A549 (cell line): ENCODE results near the gene BTG1. TPM values are rescaled to one million over a fixed set of nuclear protein-coding genes. Genes with fewer than 3 reads are reported as not detected.

Source experiments
- ATAC-seq, 2 experiments: fragments of 200-7000 bp in 1 of 2; fragments of >200 bp in 1 of 2; cut with Nextera tagmentation in 1 of 2; cut with Tn5 transposase in 1 of 2; 3 replicates each; pipeline versions ENCODE4 v1.8.0 to v1.9.1; 2018 to 2020; ENCODE audit warnings: mild to moderate bottlenecking in 1 of 2, moderate library complexity in 1 of 2
- CTCF ChIA-PET: fragments of 300-600 bp; sonication (Branson Sonifier 250); formaldehyde crosslinking; extraction: SDS; loops from one replicate; lab custom pipeline; 2021; ENCODE audit warnings: antibody characterized with exemption, inconsistent platforms; lab: Yijun Ruan, JAX
- POLR2A ChIA-PET: fragments of 350-600 bp; formaldehyde crosslinking; extraction: SDS; loops from one replicate; lab custom pipeline; 2021; ENCODE audit warnings: antibody characterized with exemption, inconsistent platforms; lab: Yijun Ruan, JAX
- DNase-seq, 2 experiments: peaks; one replicate each; pipeline versions ENCODE4 v3.0.0 to v3.0.0-alpha.2; 2011 to 2016; ENCODE audit warnings: low read depth in 1 of 2, low spot score in 1 of 2
- FAIRE-seq: peaks from 2 replicates; lab custom pipeline; 2011; peaks lifted over from hg19 to GRCh38; lab: Jason Lieb, UNC
- H3K27ac ChIP-seq, 2 experiments: fragments of >200 bp; sonication (Bioruptor Twin); formaldehyde crosslinking; 3 replicates each; pipeline ENCODE4 v1.5.1; 2016 to 2017
- H3K4me1 ChIP-seq: fragments of >200 bp; sonication (Bioruptor Twin); formaldehyde crosslinking; 3 replicates; pipeline ENCODE4 v1.6.1; 2016
- H3K4me2 ChIP-seq: fragments of >200 bp; sonication (Bioruptor Twin); formaldehyde crosslinking; 3 replicates; pipeline ENCODE4 v1.6.1; 2016
- H3K4me3 ChIP-seq: fragments of >200 bp; sonication (Bioruptor Twin); formaldehyde crosslinking; 3 replicates; pipeline ENCODE4 v1.5.1; 2016
- H3K9me3 ChIP-seq: fragments of >200 bp; sonication (Bioruptor Twin); formaldehyde crosslinking; 3 replicates; pipeline ENCODE4 v1.6.1; 2016
- ATOH8 ChIP-seq: fragments of 250-450 bp; sonication (Bioruptor Pico); IDR thresholded peaks from 2 replicates; pipeline ENCODE4 v1.5.0; 2020; ENCODE audit warnings: low read depth, mild to moderate bottlenecking, moderate library complexity
- CBX8 ChIP-seq: fragments of 200-600 bp; sonication (generic); IDR thresholded peaks from 2 replicates; pipeline ENCODE4 v1.6.1; 2016
- EHMT2 ChIP-seq: fragments of 200-600 bp; sonication (generic); IDR thresholded peaks from 2 replicates; pipeline ENCODE4 v1.6.1; 2016; ENCODE audit warnings: antibody characterized with exemption, low read depth, mild to moderate bottlenecking, moderate library complexity
- FOSL2 ChIP-seq, 2 experiments: fragments of 450-650 bp in 1 of 2; fragments of >200 bp in 1 of 2; sonication (Bioruptor Twin) in 1 of 2; formaldehyde crosslinking; IDR thresholded peaks; 2 replicates each; pipeline versions ENCODE4 v1.5.0 to v1.6.1; 2016 to 2020; ENCODE audit warnings: mild to moderate bottlenecking in 1 of 2, moderate library complexity in 1 of 2
- HDAC2 ChIP-seq: fragments of 200-600 bp; sonication (generic); IDR thresholded peaks from 2 replicates; pipeline ENCODE4 v1.6.1; 2016
- HES2 ChIP-seq: fragments of >200 bp; sonication (Bioruptor Twin); formaldehyde crosslinking; IDR thresholded peaks from 2 replicates; pipeline ENCODE4 v1.6.1; 2016
- HEYL ChIP-seq: fragments of 250-450 bp; sonication (Bioruptor Pico); IDR thresholded peaks from 2 replicates; pipeline ENCODE4 v1.8.0; 2021; ENCODE audit warnings: mild to moderate bottlenecking, moderate library complexity
- HMGXB4 ChIP-seq: fragments of 250-450 bp; sonication (Bioruptor Pico); IDR thresholded peaks from 2 replicates; pipeline ENCODE4 v1.5.0; 2021; ENCODE audit warnings: mild to moderate bottlenecking, moderate library complexity, borderline replicate concordance
- JUN ChIP-seq, 2 experiments: fragments of >200 bp; sonication (Bioruptor Twin); formaldehyde crosslinking; IDR thresholded peaks; 2 replicates in 1 of 2; 3 replicates in 1 of 2; pipeline ENCODE4 v1.6.1; 2016 to 2017
- JUNB ChIP-seq: fragments of >200 bp; sonication (Bioruptor Twin); formaldehyde crosslinking; IDR thresholded peaks from 2 replicates; pipeline ENCODE4 v1.6.1; 2016
- MAZ ChIP-seq: fragments of 150-350 bp; IDR thresholded peaks from 2 replicates; pipeline ENCODE4 v1.6.1; 2014; ENCODE audit warnings: antibody characterized with exemption, low read depth, low read length, borderline replicate concordance
- NR3C1 ChIP-seq: fragments of >200 bp; sonication (Bioruptor Twin); formaldehyde crosslinking; IDR thresholded peaks from 3 replicates; pipeline ENCODE4 v1.6.1; 2017
- PHF8 ChIP-seq: fragments of 200-600 bp; sonication (generic); IDR thresholded peaks from 2 replicates; pipeline ENCODE4 v1.6.1; 2016; ENCODE audit warnings: low read depth, mild to moderate bottlenecking, antibody characterized with exemption, moderate library complexity, borderline replicate concordance
- REST ChIP-seq: fragments of 200-600 bp; sonication (generic); IDR thresholded peaks from 2 replicates; pipeline ENCODE4 v1.6.1; 2016; ENCODE audit warnings: antibody characterized with exemption, mild to moderate bottlenecking, moderate library complexity
- ZC3H11A ChIP-seq: fragments of 450-650 bp; IDR thresholded peaks from 2 replicates; pipeline ENCODE4 v1.6.1; 2014; ENCODE audit warnings: antibody characterized with exemption, mild to moderate bottlenecking
- ZFP36 ChIP-seq: fragments of 450-650 bp; IDR thresholded peaks from 2 replicates; pipeline ENCODE4 v1.6.1; 2014; ENCODE audit warnings: borderline replicate concordance; ENCODE audit not compliant: partially characterized antibody
- WGBS: methylation state at CpG from one replicate; pipeline ENCODE4 v1.1.6; 2017; ENCODE audit errors: missing lambda C conversion rate; 5-methylcytosine and 5-hydroxymethylcytosine counted together
- polyA plus RNA-seq, 4 experiments: library from polyadenylated mRNA; depleted of rRNA in 3 of 4; stranded (reverse); fragments of >200 nt; fragmentation: RNase III in 1 of 4; extraction: RNeasy Plus Mini Kit Qiagen cat#74134 plus additional on column Dnase treatment in 1 of 4; gene quantifications; 2 replicates in 3 of 4; 3 replicates in 1 of 4; pipeline ENCODE4 v1.2.3, GENCODE V29; 2011 to 2017
- TF ChIP-seq, protein P1 (sequence below): fragments of >200 bp; sonication (Bioruptor Twin); formaldehyde crosslinking; IDR thresholded peaks from 3 replicates; pipeline ENCODE4 v1.6.1; 2016

BTG1 gene
- polyA plus RNA-seq, 2 of the 4 experiments (the other 2 are of a cell fraction): 29.4 to 138 TPM

GRCh38 chr12:92164712-92165111 is 19.1 kb upstream of the BTG1 start:
- no peak for TF ChIP-seq HDAC2
- TF ChIP-seq HMGXB4: no peak
- TF ChIP-seq, protein P1, sequence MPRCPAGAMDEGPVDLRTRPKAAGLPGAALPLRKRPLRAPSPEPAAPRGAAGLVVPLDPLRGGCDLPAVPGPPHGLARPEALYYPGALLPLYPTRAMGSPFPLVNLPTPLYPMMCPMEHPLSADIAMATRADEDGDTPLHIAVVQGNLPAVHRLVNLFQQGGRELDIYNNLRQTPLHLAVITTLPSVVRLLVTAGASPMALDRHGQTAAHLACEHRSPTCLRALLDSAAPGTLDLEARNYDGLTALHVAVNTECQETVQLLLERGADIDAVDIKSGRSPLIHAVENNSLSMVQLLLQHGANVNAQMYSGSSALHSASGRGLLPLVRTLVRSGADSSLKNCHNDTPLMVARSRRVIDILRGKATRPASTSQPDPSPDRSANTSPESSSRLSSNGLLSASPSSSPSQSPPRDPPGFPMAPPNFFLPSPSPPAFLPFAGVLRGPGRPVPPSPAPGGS: no peak
- TF ChIP-seq MAZ: no peak
- no peak for TF ChIP-seq JUNB
- TF ChIP-seq NR3C1: no peak
- TF ChIP-seq ZFP36: no peak
- TF ChIP-seq ATOH8 (CRISPR knock-in tag): no peak
- no peak for TF ChIP-seq REST
- no peak for TF ChIP-seq CBX8
- no peak for TF ChIP-seq ZC3H11A
- TF ChIP-seq JUN (IDR thresholded peaks at IDR 0.05): no peak
- TF ChIP-seq PHF8: no peak
- TF ChIP-seq HES2: no peak
- Histone ChIP-seq H3K4me2 (no peak overlapping the region), H3K9me3 (no peaks in the 10 kb centered on the region), H3K4me3 (no peak overlapping the region), H3K4me1 (peaks cover 24% of the 10 kb centered on the region), H3K27ac (no peak overlapping the region)
- ATAC-seq (no peak), FAIRE-seq (no peak), DNase-seq (no peak)
- ChIA-PET CTCF (no interaction called here), POLR2A (no interaction called here)
- 60% methylated on average over 1 of the region's 1 CpG for WGBS

DNA sequence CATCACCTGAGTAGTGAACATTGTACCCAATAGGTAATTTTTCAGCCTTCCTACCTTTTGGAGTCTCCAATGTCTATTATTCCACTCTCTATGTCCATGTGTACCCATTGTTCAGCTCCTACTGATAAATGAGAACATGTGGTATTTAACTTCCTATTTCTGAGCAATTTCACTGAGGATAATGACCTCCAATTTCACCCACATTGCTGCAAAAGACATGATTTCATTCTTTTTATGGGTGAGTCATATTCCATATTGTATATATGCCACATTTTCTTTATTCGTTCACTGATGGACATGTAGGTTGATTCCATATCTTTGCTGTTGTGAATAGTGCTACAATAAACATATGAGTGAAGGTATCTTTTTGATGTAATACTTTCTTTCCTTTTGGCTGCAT is 16.4 kb upstream of the BTG1 start:
- ChIA-PET POLR2A (no interaction called here), CTCF (interaction anchor here (2.2 kb wide), 1 partner anchor 408 kb away, joined by 5 read pairs; no protein-coding TSS in a partner anchor)
- FAIRE-seq: no peak

More for the DNA sequence above, 16.4 kb upstream of the BTG1 start:
- Histone ChIP-seq H3K4me1 (peaks cover 33% of the 10 kb centered on the region), H3K27ac (no peak overlapping the region; a peak in 2 of 6 replicates), H3K9me3 (no peaks in the 10 kb centered on the region), H3K4me3 (no peak overlapping the region), H3K4me2 (no peak overlapping the region)
- TF ChIP-seq HEYL: no peak
- TF ChIP-seq EHMT2: no peak
- no peak for TF ChIP-seq FOSL2 (IDR thresholded peaks at IDR 0.05)
- 0 out of 2 replicates have a peak, but pooled peaks have one; percentile 10 for TF ChIP-seq FOSL2 (CRISPR knock-in tag; IDR thresholded peaks at IDR 0.05)
- ATAC-seq (no peak), DNase-seq (no peak)
- 90% methylated on average over 1 of the region's 1 CpG for whole genome bisulfite sequencing
